H4 (cell line): ENCODE results near the gene TMX4. TPM values are rescaled to one million over a fixed set of nuclear protein-coding genes. Genes with fewer than 3 reads are reported as not detected.
"Not testable (repeated sequence)": the region's sequence is repeated elsewhere in the genome, so short reads cannot be mapped to it uniquely, and the experiment has no call there.

ENCODE experiments used
- DNase-seq: peaks from one replicate; pipeline ENCODE4 v3.0.0-alpha.2; 2015; ENCODE audit warnings: low spot score
- total RNA-seq: library from RNA; depleted of rRNA; stranded (reverse); fragments of >200 nt; shearing (Covaris generic); gene quantifications from 2 replicates; pipeline ENCODE4 v1.2.3, GENCODE V29; 2014; rRNA removed

TMX4 gene
- total RNA-seq, result 21.8 and 27.4 TPM in 2 replicates

- peak; percentile 98 for DNase-seq
These were observed at the start of gene TMX4 for GRCh38 chr20:8019246-8019997. Gene TMX4 (minus strand): TSS chr20:8019761. CDS start chr20:8019613, 148 bp downstream.

GRCh38 chr20:8067082-8067481, 47.5 kb upstream of the TMX4 start:
- DNase-seq, result no peak

- no peak for DNase-seq
These were observed 47.1 kb upstream of the TMX4 start for GRCh38 chr20:8066662-8067061.

GRCh38 chr20:8065691-8066090, 46.1 kb upstream of the TMX4 start:
- no peak for DNase-seq

GRCh38 chr20:8062756-8063155, 43.2 kb upstream of the TMX4 start:
- no peak for DNase-seq

- DNase-seq, result no peak
These were observed 42.4 kb upstream of the TMX4 start for GRCh38 chr20:8061861-8062518.

- DNase-seq, result no peak
These were observed 41.4 kb upstream of the TMX4 start for GRCh38 chr20:8060977-8061376.

GRCh38 chr20:8057871-8058270, 38.3 kb upstream of the TMX4 start:
- DNase-seq, result no peak

- no peak for DNase-seq
These were observed 35.5 kb upstream of the TMX4 start for GRCh38 chr20:8055096-8055495.

GRCh38 chr20:8050157-8050837, 30.7 kb upstream of the TMX4 start:
- DNase-seq, result no peak

GRCh38 chr20:8049310-8049709, 29.7 kb upstream of the TMX4 start:
- no peak for DNase-seq

- no peak for DNase-seq
These were observed 26.4 kb upstream of the TMX4 start for GRCh38 chr20:8045946-8046345.

- DNase-seq, result peak; percentile 41
These were observed 24.2 kb upstream of the TMX4 start for GRCh38 chr20:8043687-8044282.

- no peak for DNase-seq
These were observed 19.5 kb upstream of the TMX4 start for GRCh38 chr20:8039042-8039441.

GRCh38 chr20:8036771-8037170, 17.2 kb upstream of the TMX4 start:
- DNase-seq, result no peak

- DNase-seq, result no peak
These were observed 13.7 kb upstream of the TMX4 start for GRCh38 chr20:8033151-8033841.

- DNase-seq, result no peak
These were observed 12.9 kb upstream of the TMX4 start for GRCh38 chr20:8032499-8032898.

- DNase-seq, result not testable (repeated sequence)
These were observed 12.0 kb upstream of the TMX4 start for GRCh38 chr20:8031539-8031938.

GRCh38 chr20:8021541-8022269, 2.1 kb upstream of the TMX4 start:
- no peak for DNase-seq

- DNase-seq, result peak; percentile 31
These were observed 936 bp upstream of the TMX4 start for GRCh38 chr20:8020314-8021079.

GRCh38 chr20:8019998-8020247, 362 bp upstream of the TMX4 start:
- no peak for DNase-seq
